Measurements from ENCODE around the gene G6PC3.

DNA sequence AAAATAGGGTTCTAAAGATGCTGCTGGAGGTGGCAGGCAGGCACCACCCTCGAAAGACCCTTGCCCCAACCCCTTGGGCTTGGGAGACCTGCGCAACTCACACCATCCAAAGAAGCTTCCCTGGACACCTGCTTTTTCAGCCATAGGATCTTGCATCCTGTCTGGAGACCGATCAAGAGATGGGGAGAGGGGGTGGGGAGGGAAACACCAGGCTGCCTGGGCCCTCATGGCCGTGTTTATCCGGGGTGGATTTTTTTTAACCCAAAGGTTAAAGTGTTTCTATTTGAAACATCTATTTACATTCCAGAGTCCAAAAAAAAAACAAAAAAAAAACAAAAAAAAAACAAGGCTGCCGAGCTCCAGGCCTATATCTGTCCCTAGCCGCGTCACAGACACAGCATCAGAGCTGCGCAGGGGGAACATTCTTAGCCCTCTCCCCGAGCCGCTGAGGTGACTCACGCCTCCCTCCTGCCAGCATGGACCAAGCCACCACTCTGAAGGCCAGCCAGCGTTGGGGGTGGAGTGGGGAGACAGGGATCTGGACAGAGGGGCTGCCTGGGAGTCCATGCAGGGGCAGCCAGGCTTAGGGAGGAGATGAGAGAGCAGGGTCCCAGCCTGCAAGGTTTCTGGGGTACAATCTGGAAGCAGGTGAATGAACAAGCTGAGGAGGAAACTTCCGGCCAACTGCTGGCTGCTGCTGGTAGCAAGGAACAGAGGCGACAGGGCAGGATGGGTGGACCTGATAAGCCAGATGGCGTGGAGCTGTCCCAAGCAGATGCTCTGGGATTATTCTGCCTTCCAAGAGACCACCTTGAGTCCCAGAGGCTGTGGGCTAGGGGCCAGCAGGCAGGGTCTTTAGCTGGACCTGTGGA is 38.1 kb downstream of the G6PC3 start:
- TF ChIP-seq POLR2AphosphoS5 (IDR thresholded peaks at IDR 0.05; ENCODE audit: borderline replicate concordance, low read depth, low read length): no peak
- TF ChIP-seq EZH2 (IDR thresholded peaks at IDR 0.05): no peak
- no peak for TF ChIP-seq FOXP2 (optimal IDR thresholded peaks at IDR 0.05; ENCODE audit: control extremely low read depth, extremely low read length, insufficient read depth)
